HG03045 (cell line): ENCODE measurements around the gene CD63.
"Not testable (repeated sequence)": the region's sequence is repeated elsewhere in the genome, so short reads cannot be mapped to it uniquely, and the experiment has no call there.

Experiments used
- ATAC-seq: cut with Tn5 transposase; IDR thresholded peaks from one replicate; pipeline ENCODE4 v1.9.1; 2021; ENCODE audit warnings: mild to moderate bottlenecking, moderate library complexity; ENCODE audit not compliant: unreplicated experiment

The CD63 gene

GRCh38 chr12:55728939-55729818, at the start of gene CD63:
Gene CD63 (minus strand): TSS chr12:55729009. CDS start chr12:55728341, 668 bp downstream.
- peak; percentile 70 for ATAC-seq

GRCh38 chr12:55777856-55778255, 49.0 kb upstream of the CD63 start:
- ATAC-seq: no peak

DNA sequence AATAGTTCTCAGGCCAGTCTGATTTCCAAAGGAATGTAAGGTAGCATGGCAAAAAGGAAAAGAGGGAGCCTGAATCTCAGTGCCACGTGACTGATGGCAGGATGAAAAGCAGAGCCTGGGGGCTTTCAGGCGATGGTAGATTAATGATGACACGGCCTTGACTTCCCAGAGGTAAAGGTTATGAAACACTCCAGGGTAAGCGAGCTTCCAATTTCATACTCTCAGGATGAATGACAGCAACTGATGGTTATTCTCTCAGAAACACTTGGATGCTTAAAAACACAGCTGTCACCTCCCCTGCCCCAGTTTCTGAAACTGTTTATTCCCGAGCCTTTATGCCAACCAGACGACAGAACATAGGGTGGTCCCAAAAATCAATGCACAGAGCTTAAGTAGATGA, 42.9 kb upstream of the CD63 start:
- ATAC-seq: no peak

GRCh38 chr12:55767156-55767555, 38.3 kb upstream of the CD63 start:
- ATAC-seq: no peak

GRCh38 chr12:55765736-55766290, 37.0 kb upstream of the CD63 start:
- no peak for ATAC-seq

DNA sequence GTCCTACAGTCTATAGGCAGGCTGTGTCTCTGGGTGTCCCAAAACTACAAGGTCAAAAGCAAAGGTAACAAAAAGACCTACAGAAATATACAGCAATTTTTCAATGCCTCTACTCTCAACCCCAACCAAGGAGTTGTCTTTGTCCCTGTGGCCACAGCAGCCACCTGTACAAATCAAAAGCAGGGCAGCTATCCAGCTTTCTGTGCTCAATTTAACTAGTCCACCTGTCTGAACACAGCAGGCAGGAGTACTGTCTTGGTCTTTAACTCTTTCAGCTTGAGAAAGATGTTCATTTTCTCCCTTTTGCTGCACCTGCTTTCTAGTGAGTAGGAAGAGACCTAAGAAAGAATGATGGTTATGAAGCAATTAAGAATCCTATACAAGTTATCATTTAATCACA, 33.8 kb upstream of the CD63 start:
- no peak for ATAC-seq

GRCh38 chr12:55760663-55761062, 31.9 kb upstream of the CD63 start:
- ATAC-seq: no peak

- not testable (repeated sequence) for ATAC-seq
Measured at GRCh38 chr12:55758575-55758974, 29.8 kb upstream of the CD63 start.

GRCh38 chr12:55757701-55758100, 28.9 kb upstream of the CD63 start:
- no peak for ATAC-seq

GRCh38 chr12:55755246-55755645, 26.4 kb upstream of the CD63 start:
- no peak for ATAC-seq

- ATAC-seq: no peak
Measured at GRCh38 chr12:55748230-55748993, 19.6 kb upstream of the CD63 start.

GRCh38 chr12:55746913-55747231, 18.1 kb upstream of the CD63 start:
- ATAC-seq: no peak

DNA sequence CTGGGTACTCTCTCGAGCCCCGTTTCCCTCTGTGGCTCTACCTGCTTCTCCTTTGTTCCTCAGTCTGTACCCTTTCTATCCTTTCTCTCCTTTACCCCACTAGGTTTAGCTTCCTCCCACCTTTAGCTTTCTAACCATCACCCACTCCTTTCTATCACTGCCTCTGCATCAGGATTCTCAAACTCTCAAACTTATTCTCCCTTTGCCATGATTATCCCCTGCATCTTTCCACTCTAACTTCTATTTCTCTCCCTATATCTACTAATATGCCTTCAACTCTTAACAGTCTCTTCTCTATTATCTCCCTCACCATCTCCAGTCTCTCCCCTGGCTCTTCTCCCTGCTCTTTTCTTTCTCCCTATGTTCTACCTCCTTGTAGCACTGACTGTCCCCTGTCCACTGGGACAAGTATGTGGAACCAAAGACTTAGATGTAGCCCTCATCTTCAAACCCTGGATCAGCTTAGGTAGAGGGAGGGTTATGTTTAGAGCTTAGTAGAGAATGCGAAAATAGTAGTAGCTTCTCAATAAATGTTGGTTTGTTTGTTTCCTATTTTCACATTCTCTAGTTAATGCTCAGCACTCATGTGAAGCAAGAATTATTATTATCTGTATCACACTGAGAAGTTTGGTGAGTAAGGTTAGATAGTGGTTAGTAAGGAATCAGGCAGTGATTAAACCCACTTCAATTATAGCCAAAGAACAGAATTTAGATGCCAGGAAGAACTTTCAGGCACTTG, 17.5 kb upstream of the CD63 start:
- no peak for ATAC-seq

DNA sequence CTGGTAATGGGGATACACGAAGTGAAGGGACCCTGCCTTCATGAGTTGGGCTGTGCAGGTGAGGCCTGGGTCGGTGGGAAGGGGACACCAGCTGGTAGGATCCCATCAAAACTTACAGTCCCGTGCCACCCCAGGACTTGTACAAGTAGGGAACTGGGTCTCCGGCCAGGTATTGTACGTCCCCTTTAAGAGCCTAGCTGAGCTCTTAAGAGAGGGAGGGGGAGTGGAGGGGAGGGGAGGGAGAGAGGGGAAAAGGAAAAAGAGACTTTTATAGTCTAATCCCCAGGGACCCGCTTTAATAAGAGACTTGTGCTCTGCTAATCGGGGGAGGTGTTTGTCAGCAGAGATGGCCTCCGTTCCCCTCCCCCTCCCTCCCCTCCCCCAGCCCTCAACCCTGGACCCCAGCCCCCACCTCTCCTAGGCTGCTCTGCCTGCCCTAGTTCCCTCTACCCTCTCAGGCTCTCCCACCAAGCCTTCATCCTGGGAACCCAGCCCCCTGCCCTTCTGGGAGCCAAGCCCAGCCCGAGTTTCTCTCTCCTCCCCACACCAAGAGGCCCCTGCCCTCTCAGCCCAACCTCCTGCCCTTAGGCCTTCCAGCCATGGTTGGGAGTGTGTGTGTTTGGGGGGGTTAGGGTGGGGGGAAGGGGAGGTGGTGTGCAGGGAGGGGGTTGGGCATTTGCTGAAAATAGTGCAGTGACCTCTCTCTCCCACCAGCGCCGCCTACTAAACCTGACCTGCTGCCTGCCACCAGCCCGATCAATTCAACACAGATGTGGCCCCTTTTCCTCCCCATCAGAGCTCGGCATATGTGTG, 16.8 kb upstream of the CD63 start:
- ATAC-seq: no peak

- ATAC-seq: no peak
Measured at GRCh38 chr12:55744340-55745030, 15.7 kb upstream of the CD63 start.

DNA sequence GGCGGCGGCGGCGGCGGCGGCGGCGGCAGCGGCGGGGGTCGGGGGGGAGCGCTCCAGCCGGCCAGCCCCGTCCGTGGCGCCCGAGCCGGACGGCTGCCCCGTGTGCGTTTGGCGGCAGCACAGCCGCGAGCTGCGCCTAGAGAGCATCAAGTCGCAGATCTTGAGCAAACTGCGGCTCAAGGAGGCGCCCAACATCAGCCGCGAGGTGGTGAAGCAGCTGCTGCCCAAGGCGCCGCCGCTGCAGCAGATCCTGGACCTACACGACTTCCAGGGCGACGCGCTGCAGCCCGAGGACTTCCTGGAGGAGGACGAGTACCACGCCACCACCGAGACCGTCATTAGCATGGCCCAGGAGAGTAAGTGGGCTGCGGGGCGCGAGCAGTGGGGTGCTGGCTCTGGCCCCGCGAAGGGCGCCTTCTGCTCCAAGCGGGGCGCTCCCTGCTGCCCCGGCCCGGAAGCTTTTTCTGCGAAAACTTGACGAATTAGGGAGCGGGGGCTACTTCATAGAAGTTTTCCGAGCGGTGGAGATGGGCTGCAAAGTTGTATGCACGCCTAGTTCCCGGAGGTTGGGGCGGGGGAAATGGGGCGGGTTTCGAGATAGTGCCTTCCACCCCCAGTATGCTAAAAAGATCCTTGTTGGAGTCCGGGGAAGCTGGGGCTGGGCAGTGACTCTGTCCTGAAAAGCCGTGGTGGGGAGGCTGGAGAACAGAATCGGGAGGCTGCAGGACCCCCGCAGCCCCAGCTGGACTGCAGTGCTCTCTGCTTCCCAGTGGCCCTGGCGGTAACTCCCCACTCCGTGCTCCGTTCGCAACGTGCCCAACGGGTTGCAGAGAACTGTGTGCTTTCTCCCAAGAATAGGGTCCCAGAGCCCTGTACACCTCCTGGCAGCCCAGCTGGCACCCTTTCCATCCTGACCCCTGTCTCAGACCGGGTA, 14.9 kb upstream of the CD63 start:
- ATAC-seq: peak; percentile 46

GRCh38 chr12:55742719-55743405, 14.1 kb upstream of the CD63 start, which contains the start of gene GDF11:
Gene GDF11 (plus strand): TSS chr12:55743122. CDS start chr12:55743317, 195 bp downstream.
- peak; percentile 33 for ATAC-seq
